GM18507 (cell line): ENCODE results near the gene PNRC1.
"Not testable (repeated sequence)": the region's sequence is repeated elsewhere in the genome, so short reads cannot be mapped to it uniquely, and the experiment has no call there.

ENCODE experiments used
- DNase-seq: peaks from one replicate; pipeline ENCODE4 v3.0.0; 2011; ENCODE audit warnings: low read depth; ENCODE audit not compliant: insufficient read length; ENCODE audit errors: extremely low spot score
- FAIRE-seq: peaks from 2 replicates; lab custom pipeline; 2011; peaks lifted over from hg19 to GRCh38; lab: Jason Lieb, UNC

PNRC1 gene

DNA sequence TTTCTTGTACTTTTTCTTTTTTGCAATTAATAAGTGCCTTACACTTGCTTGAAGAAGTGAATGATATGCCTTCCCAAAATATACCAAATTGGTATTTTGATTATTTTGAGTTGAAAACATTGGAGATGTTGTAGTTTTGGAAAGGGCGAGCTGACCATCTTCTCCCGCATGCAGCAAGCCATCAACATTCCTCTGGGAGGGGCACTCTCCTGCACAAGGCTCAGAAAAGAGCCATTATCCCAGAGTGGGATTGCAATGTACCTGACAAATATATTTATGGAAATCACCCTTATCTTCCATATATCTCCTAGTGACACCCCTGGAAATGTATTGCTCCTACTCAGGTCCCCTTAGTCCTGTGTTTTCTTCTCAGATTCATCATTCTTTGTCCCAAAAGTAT, 22.8 kb upstream of the PNRC1 start:
- no peak for FAIRE-seq
- DNase-seq = no peak

DNA sequence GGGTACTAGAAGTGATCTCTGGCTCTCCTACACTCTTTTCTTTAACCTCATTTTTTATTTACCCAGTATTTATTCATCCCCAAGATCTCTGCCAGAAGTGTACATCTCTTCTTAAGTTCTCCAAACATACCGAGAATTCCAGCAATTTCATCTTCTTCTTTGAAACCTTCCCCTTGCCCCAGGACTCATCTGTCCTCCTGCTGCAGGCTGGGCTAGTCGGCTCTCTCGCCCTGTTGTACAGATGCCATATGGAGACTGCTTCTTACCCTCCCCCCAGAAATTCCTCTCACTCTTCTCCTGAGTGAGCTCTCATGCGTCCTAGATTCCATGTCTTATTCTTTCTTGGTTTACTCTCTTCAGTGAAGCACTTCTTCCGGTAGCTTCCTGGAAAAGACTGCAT, 21.9 kb upstream of the PNRC1 start:
- FAIRE-seq = no peak

GRCh38 chr6:89059227-89059626, 21.3 kb upstream of the PNRC1 start:
- no peak for FAIRE-seq

More for the DNA sequence above, 21.9 kb upstream of the PNRC1 start:
- DNase-seq = no peak

DNA sequence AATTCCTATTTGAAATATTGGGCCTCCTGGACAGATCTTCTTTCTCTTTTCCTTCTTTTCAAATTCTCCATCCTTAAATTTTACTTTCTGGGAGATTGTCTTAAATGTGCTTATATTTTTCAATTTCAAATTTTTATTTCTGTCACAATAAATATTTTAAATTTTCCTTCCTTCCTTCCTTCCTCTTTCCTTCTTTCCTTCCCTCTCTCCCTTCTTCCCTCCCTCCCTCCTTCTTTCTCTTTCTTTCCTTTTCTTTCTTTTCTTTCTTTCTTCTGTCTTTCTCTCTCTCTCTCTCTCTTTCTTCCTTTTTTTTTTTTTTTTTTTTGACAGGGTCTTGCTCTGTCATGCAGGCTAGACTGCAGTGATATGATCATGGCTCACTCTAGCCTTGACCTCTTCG, 16.7 kb upstream of the PNRC1 start:
- FAIRE-seq (no peak), DNase-seq (no peak)

More at GRCh38 chr6:89059227-89059626, 21.3 kb upstream of the PNRC1 start:
- DNase-seq = no peak

GRCh38 chr6:89064931-89065330, 15.6 kb upstream of the PNRC1 start:
- FAIRE-seq, DNase-seq: not testable (repeated sequence)

DNA sequence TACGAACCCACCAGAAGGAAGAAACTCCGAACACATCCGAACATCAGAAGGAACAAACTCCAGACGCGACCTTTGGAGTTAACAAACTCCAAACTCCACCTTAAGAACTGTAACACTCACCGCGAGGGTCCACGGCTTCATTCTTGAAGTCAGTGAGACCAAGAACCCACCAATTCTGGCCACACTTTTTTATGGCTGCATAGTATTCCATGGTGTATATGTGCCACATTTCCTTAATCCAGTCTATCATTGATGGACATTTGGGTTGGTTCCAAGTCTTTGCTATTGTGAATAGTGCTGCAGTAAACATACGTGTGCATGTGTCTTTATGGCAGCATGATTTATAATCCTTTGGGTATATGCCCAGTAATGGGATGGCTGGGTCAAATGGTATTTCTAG, 14.4 kb upstream of the PNRC1 start:
- not testable (repeated sequence) for FAIRE-seq, DNase-seq

- DNase-seq (no peak), FAIRE-seq (no peak)
Observed at GRCh38 chr6:89066940-89067646, 13.5 kb upstream of the PNRC1 start.

DNA sequence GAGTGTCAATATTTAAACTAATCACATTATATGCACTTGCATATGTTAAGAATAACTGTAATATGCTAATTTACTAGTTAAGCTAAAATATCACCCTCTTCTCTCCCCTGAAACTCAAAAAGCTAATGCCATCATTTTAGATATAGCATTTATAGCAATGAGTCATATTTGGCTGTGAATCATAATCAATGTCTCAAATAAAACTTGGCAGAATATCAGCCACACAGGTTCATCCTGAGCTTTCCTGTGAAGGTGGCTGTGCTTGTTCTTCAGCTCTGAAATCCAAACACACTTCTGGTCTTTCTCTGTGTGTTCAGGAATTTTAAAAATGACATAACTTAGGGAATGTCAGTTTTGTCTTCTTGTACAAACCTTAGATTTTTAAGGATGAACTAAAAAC, 12.8 kb upstream of the PNRC1 start:
- FAIRE-seq (no peak), DNase-seq (no peak)

DNA sequence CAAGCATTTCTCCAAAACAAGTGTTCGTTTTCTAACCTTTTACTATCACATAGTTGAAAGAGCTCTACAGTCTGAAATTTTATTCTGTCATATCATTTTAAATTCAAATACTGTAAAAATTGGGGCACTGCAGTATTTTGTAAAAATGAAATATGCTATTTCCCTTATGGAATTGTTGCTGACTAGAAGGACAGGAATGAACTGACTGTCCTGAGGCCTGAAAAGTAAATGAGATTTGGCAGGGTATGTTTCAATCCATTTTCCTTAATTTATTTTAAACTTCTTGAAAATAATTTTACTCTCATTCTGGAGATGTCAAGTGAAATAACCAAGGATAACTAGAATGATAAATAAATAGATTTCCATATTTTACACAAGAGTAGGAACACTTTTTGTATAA, 11.9 kb upstream of the PNRC1 start:
- DNase-seq (no peak), FAIRE-seq (no peak)

DNA sequence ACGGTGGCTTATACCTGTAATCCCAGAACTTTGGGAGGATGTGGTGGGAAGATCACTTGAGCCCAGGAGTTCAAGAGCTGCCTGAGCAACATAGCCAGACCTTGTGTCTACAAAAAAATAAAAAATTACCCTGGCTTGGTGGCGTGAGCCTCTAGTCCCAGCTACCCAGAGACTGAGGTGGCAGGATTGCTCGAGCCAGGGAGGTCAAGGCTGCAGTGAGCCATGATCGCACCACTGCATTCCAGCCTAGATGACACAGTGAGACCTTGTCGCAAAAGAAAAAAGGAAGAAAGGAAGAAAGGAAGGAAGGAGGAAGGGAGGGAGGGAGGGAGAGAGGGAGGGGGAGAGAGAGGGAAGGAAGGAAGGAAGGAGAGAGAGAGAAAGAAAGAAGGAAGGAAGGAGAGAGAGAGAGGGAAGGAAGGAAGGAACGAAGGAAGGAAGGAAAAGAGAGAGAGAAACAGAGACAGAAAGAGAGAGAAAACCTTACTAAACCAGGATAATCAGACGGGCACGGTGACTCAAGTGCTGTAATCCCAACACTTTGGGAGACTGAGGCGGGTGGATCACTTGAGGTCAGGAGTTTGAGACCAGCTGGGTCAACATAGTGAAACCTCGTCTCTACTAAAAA, 10.9 kb upstream of the PNRC1 start:
- DNase-seq = no peak
- no peak for FAIRE-seq

- no peak for FAIRE-seq
- no peak for DNase-seq
Observed at GRCh38 chr6:89071036-89071435, 9.5 kb upstream of the PNRC1 start.

GRCh38 chr6:89073014-89073620, 7.4 kb upstream of the PNRC1 start:
- FAIRE-seq (no peak), DNase-seq (no peak)

DNA sequence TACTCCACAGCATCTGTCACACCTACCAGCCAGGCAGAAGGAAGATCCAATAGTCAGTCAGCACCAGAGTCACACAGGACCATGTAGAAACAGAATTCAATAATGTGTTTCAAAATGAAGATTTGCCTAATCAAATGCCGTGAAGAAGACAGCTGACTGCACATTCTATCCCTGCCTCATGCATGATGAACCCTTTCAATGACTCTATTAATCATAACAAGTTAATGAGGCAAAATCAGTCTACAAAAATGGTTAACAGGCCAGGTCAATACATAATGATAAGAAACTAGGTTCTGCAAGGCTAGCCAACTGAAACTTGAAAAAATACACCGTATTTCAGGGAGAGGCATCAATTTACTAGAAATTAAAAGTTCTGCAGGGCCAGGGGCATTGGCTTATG, 6.7 kb upstream of the PNRC1 start:
- no peak for FAIRE-seq

GRCh38 chr6:89079511-89080234, 878 bp upstream of the PNRC1 start:
- FAIRE-seq (peak; percentile 78), DNase-seq (no peak)

More for the DNA sequence above, 6.7 kb upstream of the PNRC1 start:
- DNase-seq = no peak

- FAIRE-seq = no peak
Observed at GRCh38 chr6:89081129-89081422, 525 bp downstream of the PNRC1 start.

GRCh38 chr6:89081423-89082322, 1.1 kb downstream of the PNRC1 start:
- FAIRE-seq (peak; percentile 95), DNase-seq (peak; percentile 85)

More at GRCh38 chr6:89081129-89081422, 525 bp downstream of the PNRC1 start:
- no peak for DNase-seq

- FAIRE-seq (peak; percentile 59), DNase-seq (no peak)
Observed at GRCh38 chr6:89082486-89082891, 1.9 kb downstream of the PNRC1 start.

- no peak for FAIRE-seq
- DNase-seq = no peak
Observed at GRCh38 chr6:89084542-89084941, 4.0 kb downstream of the PNRC1 start.

GRCh38 chr6:89084954-89085353, 4.4 kb downstream of the PNRC1 start:
- no peak for FAIRE-seq

More at GRCh38 chr6:89084954-89085353, 4.4 kb downstream of the PNRC1 start:
- DNase-seq = no peak
